CD4-positive, alpha-beta T cell treated with Interleukin-17A for 4 hours (primary cell): ENCODE data around the gene DENND1A.

Experiments
- DNase-seq: peaks from one replicate; pipeline ENCODE4 v3.0.0-alpha.2; 2020; ENCODE audit warnings: mixed read lengths

Gene DENND1A

GRCh38 chr9:123552530-123552929, 377.4 kb downstream of the DENND1A start:
- no peak for DNase-seq

DNA sequence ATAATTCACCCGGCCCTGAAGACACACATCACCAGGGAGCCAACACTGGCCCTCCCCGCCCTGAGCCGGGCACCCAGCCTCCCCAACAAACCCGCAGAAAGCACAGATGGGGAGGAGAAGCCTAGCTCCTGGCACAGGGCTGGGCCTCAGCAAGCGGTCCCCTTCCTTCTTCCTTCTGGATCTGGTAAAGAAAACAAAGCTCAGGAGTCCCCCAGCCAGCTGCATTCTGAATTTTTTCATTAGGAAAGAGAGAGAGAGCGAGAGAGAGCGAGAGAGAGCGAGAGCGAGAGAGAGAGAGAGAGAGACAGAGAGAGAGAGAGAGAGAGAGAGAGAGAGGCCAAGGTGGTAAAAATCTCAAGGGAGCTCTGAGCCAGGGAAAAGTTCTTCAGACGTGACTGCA, 378.2 kb downstream of the DENND1A start:
- DNase-seq: no peak

GRCh38 chr9:123550797-123551196, 379.1 kb downstream of the DENND1A start:
- DNase-seq: no peak

DNA sequence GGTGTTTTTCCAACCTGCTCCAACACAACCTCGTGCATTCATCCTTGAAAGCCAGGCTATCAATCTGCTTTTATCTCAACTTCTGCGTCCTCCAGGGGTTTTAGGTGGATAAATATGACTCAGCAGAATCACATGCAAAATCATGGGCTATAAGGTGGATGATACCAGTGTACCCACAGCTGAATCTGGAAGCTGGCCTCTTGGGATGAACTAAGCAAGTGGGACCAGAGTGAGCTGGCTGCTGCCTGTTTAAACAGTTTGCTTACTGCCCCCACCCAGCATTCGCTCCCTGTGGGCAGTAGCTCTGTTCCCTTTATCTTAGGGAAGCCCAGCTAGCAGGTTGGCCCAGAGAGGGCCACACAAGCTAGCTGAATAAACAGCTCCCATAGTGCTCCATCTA, 379.9 kb downstream of the DENND1A start:
- no peak for DNase-seq

- no peak for DNase-seq
These were observed 381.0 kb downstream of the DENND1A start for GRCh38 chr9:123548741-123549545.

DNA sequence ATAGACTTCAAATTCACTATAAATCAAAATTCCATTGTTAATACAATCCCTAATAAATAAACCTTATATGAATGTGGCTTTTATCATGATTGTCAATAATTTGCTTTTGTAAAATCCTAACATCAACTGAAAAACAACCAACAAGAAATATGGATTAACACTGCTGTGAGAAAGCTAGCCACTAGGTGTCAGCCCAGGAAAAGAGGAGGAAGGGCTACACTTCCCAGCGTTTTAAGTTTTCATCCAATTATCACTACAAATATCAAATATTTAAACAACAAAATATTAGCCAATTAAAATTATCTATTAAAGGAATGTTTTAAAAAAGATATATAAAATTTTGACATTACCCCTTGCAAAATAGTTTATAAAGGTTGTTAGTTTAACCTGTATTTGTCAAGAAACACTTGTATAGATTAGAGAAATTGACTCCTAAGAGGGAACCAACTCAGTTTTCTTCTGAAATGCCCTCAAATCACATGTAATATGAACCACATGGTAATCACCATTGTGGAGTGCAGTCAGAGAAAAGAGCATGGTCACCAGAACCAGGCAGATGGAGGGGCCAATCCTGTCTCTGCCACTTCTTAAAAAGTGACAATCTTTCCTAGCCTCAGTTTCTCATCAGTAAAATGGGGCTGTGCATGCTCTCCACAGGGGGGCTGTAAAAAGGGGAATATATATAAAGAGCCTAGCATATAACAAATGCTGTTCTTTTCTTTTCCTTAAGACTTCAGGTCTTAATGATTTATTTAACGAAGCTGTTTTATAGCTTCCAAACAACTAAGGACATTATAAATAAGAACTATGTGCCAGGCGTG, 385.7 kb downstream of the DENND1A start:
- peak; percentile 7 for DNase-seq

- no peak for DNase-seq
These were observed 386.4 kb downstream of the DENND1A start for GRCh38 chr9:123543492-123543891.

GRCh38 chr9:123542435-123543225, 387.3 kb downstream of the DENND1A start:
- DNase-seq: no peak

DNA sequence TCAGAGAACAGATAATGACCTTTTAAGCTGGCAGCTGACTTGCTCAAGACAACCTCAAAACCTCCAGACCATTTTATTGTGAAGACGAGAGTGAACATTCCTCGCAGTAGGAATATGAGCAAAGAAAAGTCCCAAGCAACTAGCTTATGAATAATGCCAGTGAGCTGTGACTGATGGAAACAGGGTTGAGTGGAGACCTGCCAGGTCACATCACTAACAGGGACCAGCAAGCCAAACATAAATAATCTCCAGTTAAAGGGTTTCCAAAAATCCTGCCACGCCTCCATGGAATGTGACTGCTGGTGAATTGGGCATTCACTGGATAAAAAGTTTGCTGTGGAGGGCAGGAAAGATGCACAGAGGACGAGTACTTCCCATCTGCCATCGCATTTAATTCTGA, 388.5 kb downstream of the DENND1A start:
- no peak for DNase-seq

DNA sequence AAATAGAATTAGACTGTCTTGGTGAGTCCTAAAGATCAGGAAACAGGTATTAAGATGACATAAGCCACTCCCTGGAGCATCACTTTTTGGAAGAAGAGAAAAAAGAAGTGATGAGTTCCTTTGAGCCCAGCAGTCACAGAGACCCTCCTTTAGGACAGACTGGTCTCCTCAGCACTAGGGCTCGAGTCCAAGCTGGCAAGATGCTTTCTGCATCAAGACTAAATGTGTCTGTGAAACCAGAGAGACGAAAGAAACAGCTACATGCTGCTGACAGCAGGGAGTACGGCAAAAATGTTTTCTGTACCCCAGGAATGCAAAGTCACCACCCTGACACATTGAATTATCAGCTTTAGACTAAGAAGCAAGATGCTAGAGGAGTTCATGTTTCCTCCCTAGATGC, 389.5 kb downstream of the DENND1A start:
- no peak for DNase-seq

DNA sequence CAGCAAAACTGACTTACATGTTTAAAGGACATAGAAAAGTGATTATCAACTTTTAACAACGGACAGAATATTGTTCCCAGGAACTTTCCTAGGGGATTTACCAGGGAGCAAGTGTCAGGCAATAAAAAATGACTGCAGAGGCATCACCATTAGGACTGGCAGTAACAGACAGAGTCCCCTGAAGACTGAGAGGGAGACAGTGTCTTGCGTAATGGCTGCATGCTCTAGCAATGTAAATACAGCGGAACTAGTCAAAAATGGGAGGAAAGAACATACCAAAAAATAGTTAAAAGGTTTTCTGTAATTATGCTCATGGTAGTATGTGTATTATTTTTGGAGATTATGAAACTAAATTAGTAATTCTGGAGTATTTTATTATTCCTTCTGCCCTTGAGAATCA, 392.1 kb downstream of the DENND1A start:
- no peak for DNase-seq

DNA sequence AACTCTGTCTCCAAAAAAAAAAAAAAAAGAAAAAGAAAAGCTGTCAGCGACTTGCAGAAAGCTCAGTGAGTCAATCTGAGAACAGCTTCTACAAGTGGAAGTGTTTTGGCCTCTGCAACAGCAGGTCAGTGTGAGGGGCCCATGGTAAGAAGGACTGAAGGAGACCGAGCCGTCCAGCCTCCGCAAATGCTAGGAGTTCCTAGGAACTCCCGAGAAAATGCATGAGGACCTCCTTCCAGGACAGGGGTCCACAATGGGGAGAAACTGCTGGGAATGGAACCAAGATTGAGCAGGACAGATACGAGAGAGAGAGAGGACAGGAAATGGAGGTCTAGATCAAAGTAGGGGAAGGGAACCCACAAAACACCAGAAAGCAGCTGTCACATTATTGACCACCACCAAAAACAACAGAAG, 393.5 kb downstream of the DENND1A start:
- DNase-seq: no peak

DNA sequence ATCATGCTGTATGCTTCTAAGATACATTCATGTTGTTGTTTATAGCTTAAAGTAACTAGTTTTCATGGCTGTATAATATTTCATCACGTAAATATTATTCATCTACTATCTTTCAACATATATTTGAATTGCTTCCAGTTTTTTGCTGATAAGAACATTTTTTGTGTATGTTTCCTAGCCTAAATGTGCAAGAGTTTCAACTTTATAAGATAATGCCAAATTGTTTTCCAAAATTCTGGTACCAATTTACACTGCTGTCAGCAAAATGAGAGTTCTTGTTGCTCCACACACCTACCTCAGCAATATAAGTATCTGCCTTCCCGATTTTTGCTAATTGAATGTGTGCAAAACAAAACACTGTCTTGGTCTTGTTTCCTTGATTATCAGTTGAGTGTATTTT, 395.6 kb downstream of the DENND1A start:
- no peak for DNase-seq

DNA sequence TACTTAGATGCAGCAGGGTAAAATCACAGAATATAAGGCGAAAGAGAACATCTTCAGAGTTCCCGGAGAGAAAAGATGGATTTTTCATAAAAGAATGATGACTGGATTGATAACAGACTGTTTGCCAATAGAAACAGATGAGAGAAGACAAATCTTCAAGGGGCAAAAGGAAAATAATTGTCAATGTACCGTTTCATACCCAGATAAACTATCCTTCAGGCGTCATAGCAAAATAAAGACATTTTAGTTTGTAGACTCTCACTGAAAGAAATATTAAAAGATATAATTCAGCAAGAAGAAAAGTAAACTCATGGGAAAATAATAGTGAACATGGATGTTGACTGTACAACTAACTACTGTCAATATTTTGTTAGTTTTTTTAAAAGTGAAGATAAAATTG, 399.7 kb downstream of the DENND1A start:
- no peak for DNase-seq

DNA sequence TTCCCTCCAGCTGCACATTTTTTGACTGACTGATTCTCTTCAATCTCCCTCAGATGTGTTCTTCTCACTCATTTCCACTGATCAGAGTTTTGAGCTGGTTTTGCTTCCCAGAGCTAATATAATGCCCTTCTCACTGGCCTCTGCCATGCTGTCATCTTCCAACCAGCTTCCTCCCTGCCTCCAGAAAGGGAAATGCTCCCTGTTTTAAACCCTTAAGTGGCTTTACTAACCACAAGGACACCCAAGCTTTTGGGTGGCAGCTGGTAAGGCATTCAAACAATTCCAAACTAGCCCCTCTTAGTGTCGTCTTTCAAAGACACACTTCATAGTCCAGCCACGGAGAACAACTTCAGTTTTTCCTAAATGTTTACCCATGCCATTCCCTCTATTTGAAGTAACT, 401.4 kb downstream of the DENND1A start:
- DNase-seq: no peak

DNA sequence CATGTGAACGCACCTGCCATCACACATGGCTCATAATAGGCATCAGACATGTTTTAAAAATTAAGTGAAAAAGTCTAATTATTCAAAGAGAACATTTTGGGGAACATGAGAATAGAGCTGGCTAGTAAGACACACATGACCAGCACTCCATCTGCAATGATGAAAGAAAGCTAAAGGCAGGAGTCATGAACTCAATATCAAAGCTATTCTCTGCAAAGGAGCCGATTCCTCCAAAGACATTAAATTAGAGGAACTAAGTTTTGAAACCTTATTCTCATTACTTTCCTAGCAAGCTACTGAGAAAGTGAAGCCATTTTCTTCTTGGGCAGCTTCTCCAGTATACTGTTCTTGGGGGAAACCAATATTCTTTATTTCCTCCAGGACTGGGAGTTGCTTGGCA, 401.9 kb downstream of the DENND1A start:
- DNase-seq: no peak

DNA sequence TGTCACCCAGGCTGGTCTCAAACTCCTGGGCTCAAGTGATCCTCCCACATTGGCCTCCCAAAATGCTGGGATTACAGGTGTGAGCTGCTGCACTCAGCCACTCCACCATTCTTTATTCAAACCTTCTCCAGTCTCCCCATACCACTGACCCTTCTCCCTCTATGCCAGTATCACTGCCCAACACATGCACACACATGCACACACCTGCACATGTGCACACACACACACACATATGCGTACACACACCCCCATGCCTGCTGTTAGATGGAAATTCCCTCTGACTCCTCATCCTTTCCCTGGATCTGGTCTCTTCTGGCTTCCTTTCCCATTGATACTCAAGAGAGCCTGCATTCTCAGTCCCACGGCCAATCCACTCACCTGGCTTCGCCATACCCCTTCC, 404.0 kb downstream of the DENND1A start:
- DNase-seq: no peak

DNA sequence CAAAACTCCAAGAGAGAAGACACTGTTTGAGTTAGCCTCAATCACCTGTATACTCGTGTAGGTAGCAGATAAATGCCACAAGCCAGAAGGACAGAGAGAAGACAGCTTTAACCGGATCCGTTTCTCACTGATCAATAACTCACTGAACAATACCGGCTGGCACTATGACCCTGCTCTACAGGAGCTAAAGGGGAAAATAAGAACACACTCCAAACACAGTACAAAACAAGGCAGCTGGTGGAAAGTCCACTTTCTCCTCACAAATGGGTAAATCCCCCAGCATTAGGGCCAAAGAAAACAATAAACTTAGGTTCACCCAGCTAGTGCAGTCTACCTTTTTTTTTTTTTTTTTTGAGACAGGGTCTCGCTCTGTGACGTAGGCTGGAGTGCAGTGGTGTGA, 404.5 kb downstream of the DENND1A start:
- no peak for DNase-seq

DNA sequence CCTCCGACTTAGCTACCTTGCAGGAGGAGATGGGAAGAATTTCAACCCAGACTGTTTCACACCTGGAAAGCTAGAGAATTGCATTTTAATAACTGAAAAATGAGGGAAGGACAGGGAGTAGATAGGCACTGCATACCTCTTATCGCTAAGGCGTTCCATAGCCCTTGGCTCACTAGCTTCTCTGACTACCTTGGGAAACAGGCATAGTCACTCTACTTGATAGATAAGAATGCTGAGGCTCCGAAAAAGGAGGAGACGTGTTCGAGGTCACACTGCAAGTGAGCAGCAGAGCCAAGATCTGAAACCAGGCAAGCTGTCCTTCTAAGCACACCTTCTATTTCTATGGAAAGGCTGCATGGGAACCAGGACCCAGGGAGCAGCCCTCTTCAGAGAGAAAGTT, 405.1 kb downstream of the DENND1A start:
- DNase-seq: no peak

GRCh38 chr9:123523845-123524244, 406.1 kb downstream of the DENND1A start:
- DNase-seq: no peak

DNA sequence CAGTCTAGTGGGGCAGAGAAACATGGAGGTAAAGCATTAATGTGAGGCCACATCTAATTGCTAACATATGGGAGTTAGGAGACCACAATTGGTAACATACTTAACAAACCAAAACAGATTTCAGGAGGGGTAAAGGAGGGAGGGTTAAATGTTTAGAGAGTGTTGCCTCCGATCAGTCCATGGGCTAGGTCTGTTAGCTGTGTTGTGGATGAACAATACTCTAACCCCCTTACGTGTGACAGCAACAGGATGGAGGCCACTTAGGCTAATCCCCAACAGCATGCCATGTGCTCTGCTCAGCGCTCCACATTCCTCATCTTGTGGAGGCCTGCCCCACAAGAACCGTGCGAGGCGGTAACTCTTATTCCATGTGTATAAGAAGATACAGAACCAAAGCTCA, 406.9 kb downstream of the DENND1A start:
- no peak for DNase-seq

- DNase-seq: no peak
These were observed 407.7 kb downstream of the DENND1A start for GRCh38 chr9:123522251-123522650.

GRCh38 chr9:123518338-123518737, 411.6 kb downstream of the DENND1A start:
- no peak for DNase-seq

DNA sequence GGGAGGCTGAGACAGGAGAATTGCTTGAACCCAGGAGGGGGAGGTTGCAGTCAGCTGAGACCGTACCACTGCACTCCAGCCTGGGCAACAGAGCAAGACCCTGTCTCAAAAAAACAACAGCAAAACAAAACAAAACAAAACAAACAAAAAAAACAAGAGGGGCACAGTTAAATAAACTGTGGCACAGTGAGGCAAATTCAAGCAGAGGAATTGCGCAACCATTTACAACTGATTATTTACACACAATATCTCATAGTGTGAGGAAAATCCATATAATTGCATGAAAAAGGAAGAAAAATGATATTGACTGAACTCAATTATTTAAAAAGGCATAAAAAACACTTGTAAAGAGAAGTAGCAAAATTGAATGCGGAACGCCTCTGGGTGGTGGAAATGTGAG, 412.4 kb downstream of the DENND1A start:
- no peak for DNase-seq
